NCI-H748 (cell line): ENCODE measurements around the gene SCEL.
"Not testable (repeated sequence)": the region's sequence is repeated elsewhere in the genome, so short reads cannot be mapped to it uniquely, and the experiment has no call there.

Experiments used
- DNase-seq: peaks from one replicate; lab custom pipeline; 2025; ENCODE audit not compliant: unreplicated experiment; lab: John Stamatoyannopoulos, UW

SCEL gene

GRCh38 chr13:77653301-77653700 is 117.8 kb downstream of the SCEL start:
- DNase-seq = no peak

GRCh38 chr13:77660016-77660415 is 124.5 kb downstream of the SCEL start:
- not testable (repeated sequence) for DNase-seq

- no peak for DNase-seq
Observed at GRCh38 chr13:77660841-77661250, 125.3 kb downstream of the SCEL start.

GRCh38 chr13:77662301-77662700 is 126.8 kb downstream of the SCEL start:
- DNase-seq = not testable (repeated sequence)

GRCh38 chr13:77662831-77663230 is 127.3 kb downstream of the SCEL start:
- DNase-seq = not testable (repeated sequence)

GRCh38 chr13:77674852-77675251 is 139.3 kb downstream of the SCEL start:
- no peak for DNase-seq

- DNase-seq = no peak
Observed at GRCh38 chr13:77678691-77679235, 143.3 kb downstream of the SCEL start.

GRCh38 chr13:77687799-77688198 is 152.3 kb downstream of the SCEL start:
- DNase-seq = no peak

GRCh38 chr13:77691871-77692270 is 156.4 kb downstream of the SCEL start:
- no peak for DNase-seq

- no peak for DNase-seq
Observed at GRCh38 chr13:77692746-77693448, 157.4 kb downstream of the SCEL start.

- DNase-seq = no peak
Observed at GRCh38 chr13:77693449-77693940, 158.0 kb downstream of the SCEL start.
